ENCODE data around the gene MYO6.

The MYO6 gene

GRCh38 chr6:75852721-75853120 is 103.7 kb downstream of the MYO6 start:
- Histone ChIP-seq H3K9me3 (ENCODE audit: control insufficient read depth, insufficient read depth, low read depth, low read length) (no peaks in the 10 kb centered on the region), H3K36me3 (ENCODE audit: control insufficient read depth in 2 of 2, insufficient read depth in 1 of 2, low read length in 2 of 2) (peaks cover 0 to 10% of the 10 kb centered on the region in 2 experiments; a peak in 1 of 3 replicates), H3K4me3 (ENCODE audit: low read depth, low read length) (no peak overlapping the region), H3K4me1 (ENCODE audit: control insufficient read depth, insufficient read depth, low read length) (peaks cover 21% of the 10 kb centered on the region), H3K27ac (ENCODE audit: extremely low read depth, low read depth, low read length) (no peak overlapping the region)
- CTCF ChIA-PET = interaction anchor here (0.7 kb wide), 1 partner anchor 9 kb away, joined by 3 read pairs; no protein-coding TSS in a partner anchor
- TF ChIP-seq ZNF324 (tag by site-specific recombination; IDR thresholded peaks at IDR 0.05) (no peak), EGR2 (tag by site-specific recombination; IDR thresholded peaks at IDR 0.05; ENCODE audit: low read depth) (no peak), ZNF23 (tag by site-specific recombination; IDR thresholded peaks at IDR 0.05; ENCODE audit: borderline replicate concordance) (no peak), ZNF391 (tag by site-specific recombination; IDR thresholded peaks at IDR 0.05; ENCODE audit: borderline replicate concordance, low read depth) (no peak), ZNF341 (tag by site-specific recombination; IDR thresholded peaks at IDR 0.05; ENCODE audit: low read depth) (no peak), ZNF701 (tag by site-specific recombination; IDR thresholded peaks at IDR 0.05) (no peak), FEZF1 (tag by site-specific recombination; IDR thresholded peaks at IDR 0.05) (no peak), ZNF510 (tag by site-specific recombination; IDR thresholded peaks at IDR 0.05; ENCODE audit: insufficient replicate concordance) (no peak), SETDB1 (IDR thresholded peaks at IDR 0.05; ENCODE audit: insufficient read length, low read length) (no peak), PRDM4 (tag by site-specific recombination; IDR thresholded peaks at IDR 0.05) (peak; percentile 84), ZSCAN23 (tag by site-specific recombination; IDR thresholded peaks at IDR 0.05) (no peak), ZNF558 (tag by site-specific recombination; IDR thresholded peaks at IDR 0.05) (no peak), KLF10 (tag by site-specific recombination; IDR thresholded peaks at IDR 0.05) (no peak), ZNF596 (tag by site-specific recombination; IDR thresholded peaks at IDR 0.05) (no peak), AEBP2 (tag by site-specific recombination; IDR thresholded peaks at IDR 0.05; ENCODE audit: borderline replicate concordance) (no peak)
- TF ChIP-seq, protein P1, sequence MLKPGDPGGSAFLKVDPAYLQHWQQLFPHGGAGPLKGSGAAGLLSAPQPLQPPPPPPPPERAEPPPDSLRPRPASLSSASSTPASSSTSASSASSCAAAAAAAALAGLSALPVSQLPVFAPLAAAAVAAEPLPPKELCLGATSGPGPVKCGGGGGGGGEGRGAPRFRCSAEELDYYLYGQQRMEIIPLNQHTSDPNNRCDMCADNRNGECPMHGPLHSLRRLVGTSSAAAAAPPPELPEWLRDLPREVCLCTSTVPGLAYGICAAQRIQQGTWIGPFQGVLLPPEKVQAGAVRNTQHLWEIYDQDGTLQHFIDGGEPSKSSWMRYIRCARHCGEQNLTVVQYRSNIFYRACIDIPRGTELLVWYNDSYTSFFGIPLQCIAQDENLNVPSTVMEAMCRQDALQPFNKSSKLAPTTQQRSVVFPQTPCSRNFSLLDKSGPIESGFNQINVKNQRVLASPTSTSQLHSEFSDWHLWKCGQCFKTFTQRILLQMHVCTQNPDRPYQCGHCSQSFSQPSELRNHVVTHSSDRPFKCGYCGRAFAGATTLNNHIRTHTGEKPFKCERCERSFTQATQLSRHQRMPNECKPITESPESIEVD (tag by site-specific recombination; IDR thresholded peaks at IDR 0.05) = peak; percentile 34; the same call in 1 of the 2 replicates
- TF ChIP-seq, protein P2, sequence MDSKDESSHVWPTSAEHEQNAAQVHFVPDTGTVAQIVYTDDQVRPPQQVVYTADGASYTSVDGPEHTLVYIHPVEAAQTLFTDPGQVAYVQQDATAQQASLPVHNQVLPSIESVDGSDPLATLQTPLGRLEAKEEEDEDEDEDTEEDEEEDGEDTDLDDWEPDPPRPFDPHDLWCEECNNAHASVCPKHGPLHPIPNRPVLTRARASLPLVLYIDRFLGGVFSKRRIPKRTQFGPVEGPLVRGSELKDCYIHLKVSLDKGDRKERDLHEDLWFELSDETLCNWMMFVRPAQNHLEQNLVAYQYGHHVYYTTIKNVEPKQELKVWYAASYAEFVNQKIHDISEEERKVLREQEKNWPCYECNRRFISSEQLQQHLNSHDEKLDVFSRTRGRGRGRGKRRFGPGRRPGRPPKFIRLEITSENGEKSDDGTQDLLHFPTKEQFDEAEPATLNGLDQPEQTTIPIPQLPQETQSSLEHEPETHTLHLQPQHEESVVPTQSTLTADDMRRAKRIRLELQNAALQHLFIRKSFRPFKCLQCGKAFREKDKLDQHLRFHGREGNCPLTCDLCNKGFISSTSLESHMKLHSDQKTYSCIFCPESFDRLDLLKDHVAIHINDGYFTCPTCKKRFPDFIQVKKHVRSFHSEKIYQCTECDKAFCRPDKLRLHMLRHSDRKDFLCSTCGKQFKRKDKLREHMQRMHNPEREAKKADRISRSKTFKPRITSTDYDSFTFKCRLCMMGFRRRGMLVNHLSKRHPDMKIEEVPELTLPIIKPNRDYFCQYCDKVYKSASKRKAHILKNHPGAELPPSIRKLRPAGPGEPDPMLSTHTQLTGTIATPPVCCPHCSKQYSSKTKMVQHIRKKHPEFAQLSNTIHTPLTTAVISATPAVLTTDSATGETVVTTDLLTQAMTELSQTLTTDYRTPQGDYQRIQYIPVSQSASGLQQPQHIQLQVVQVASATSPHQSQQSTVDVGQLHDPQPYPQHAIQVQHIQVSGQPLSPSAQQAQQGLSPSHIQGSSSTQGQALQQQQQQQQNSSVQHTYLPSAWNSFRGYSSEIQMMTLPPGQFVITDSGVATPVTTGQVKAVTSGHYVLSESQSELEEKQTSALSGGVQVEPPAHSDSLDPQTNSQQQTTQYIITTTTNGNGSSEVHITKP (tag by site-specific recombination; IDR thresholded peaks at IDR 0.05) = no peak
- POLR2A ChIA-PET = no interaction called here
